Activated CD4-positive, alpha-beta T cell treated with anti-CD3 and anti-CD28 coated beads, Interleukin-2, amount 50 U/mL, for 16 hours (primary cell): ENCODE results near the gene FAM83E.
"Not testable (repeated sequence)": the region's sequence is repeated elsewhere in the genome, so short reads cannot be mapped to it uniquely, and the experiment has no call there.

Experiments
- DNase-seq: peaks from one replicate; pipeline ENCODE4 v3.0.0-alpha.2; 2020

FAM83E gene

GRCh38 chr19:48608798-48609263, 6.0 kb downstream of the FAM83E start:
- peak; percentile 58 for DNase-seq

GRCh38 chr19:48607359-48607755, 7.5 kb downstream of the FAM83E start:
- DNase-seq = no peak

GRCh38 chr19:48606463-48607358, 8.2 kb downstream of the FAM83E start, which contains the start of gene SPACA4:
Gene SPACA4, plus strand, starts transcription at chr19:48606742. Its CDS starts 237 bp downstream, at chr19:48606979.
- DNase-seq = no peak

GRCh38 chr19:48603850-48604249, 11.0 kb downstream of the FAM83E start:
- no peak for DNase-seq

- DNase-seq = no peak
Observed at GRCh38 chr19:48603449-48603848, 11.4 kb downstream of the FAM83E start.

GRCh38 chr19:48603001-48603400, 11.9 kb downstream of the FAM83E start:
- DNase-seq = no peak

GRCh38 chr19:48600679-48601417, 14.0 kb downstream of the FAM83E start:
- DNase-seq = no peak

- no peak for DNase-seq
Observed at GRCh38 chr19:48598996-48599700, 15.7 kb downstream of the FAM83E start.

- peak; percentile 62 for DNase-seq
Observed at GRCh38 chr19:48596679-48597465, 18.0 kb downstream of the FAM83E start.

GRCh38 chr19:48596237-48596636, 18.6 kb downstream of the FAM83E start:
- DNase-seq = no peak

- DNase-seq = no peak
Observed at GRCh38 chr19:48595833-48596232, 19.0 kb downstream of the FAM83E start.

GRCh38 chr19:48595171-48595570, 19.7 kb downstream of the FAM83E start:
- DNase-seq = no peak

GRCh38 chr19:48591021-48591420, 23.9 kb downstream of the FAM83E start:
- DNase-seq = no peak

GRCh38 chr19:48588670-48589401, 26.0 kb downstream of the FAM83E start:
- DNase-seq = peak; percentile 88

- DNase-seq = no peak
Observed at GRCh38 chr19:48587387-48587786, 27.5 kb downstream of the FAM83E start.

GRCh38 chr19:48582168-48582567, 32.7 kb downstream of the FAM83E start:
- no peak for DNase-seq

GRCh38 chr19:48578891-48579290, 36.0 kb downstream of the FAM83E start:
- no peak for DNase-seq

GRCh38 chr19:48577908-48578307, 37.0 kb downstream of the FAM83E start:
- DNase-seq = not testable (repeated sequence)

GRCh38 chr19:48575931-48576622, 38.8 kb downstream of the FAM83E start:
- no peak for DNase-seq

- DNase-seq = no peak
Observed at GRCh38 chr19:48573163-48573505, 41.7 kb downstream of the FAM83E start.
